ENCODE measurements around the gene STPG4. TPM values are rescaled to one million over a fixed set of nuclear protein-coding genes. Genes with fewer than 3 reads are reported as not detected.
"Not testable (repeated sequence)": the region's sequence is repeated elsewhere in the genome, so short reads cannot be mapped to it uniquely, and the experiment has no call there.

The STPG4 gene
- total RNA-seq, 1 experiment from 2014 or later, result 0.79 TPM

GRCh38 chr2:47189635-47190034 is 34.5 kb upstream of the STPG4 start:
- POLR2A ChIA-PET, result no interaction called here
- Mint-ChIP-seq H3K27me3 (ENCODE audit: insufficient read depth, unreplicated experiment) (no peaks in the 10 kb centered on the region), H3K4me3 (ENCODE audit: unreplicated experiment) (no peak overlapping the region), H3K27ac (ENCODE audit: unreplicated experiment) (no peak overlapping the region), H3K4me1 (ENCODE audit: low read depth, unreplicated experiment) (peaks cover 55% of the 10 kb centered on the region), H3K9me3 (ENCODE audit: unreplicated experiment) (no peaks in the 10 kb centered on the region), H3K36me3 (ENCODE audit: insufficient read depth, unreplicated experiment) (no peaks in the 10 kb centered on the region)
- H3K36me3 ChIP-seq (ENCODE audit: control insufficient read depth, insufficient read depth, low read length), result no peaks in the 10 kb centered on the region
- BruUV-seq (replicated peaks), result no TSS peak
- no peaks in the 10 kb centered on the region for H3K27me3 ChIP-seq (replicated peaks; ENCODE audit: control insufficient read depth, insufficient read depth, low read length)
- H3K4me1 ChIP-seq, result peaks cover 42% of the 10 kb centered on the region
- intact Hi-C loops (cut with micrococcal nuclease; ENCODE audit: unreplicated experiment), result no loop called here
- DNase-seq, result no peak
- H3K9me3 ChIP-seq, result no peaks in the 10 kb centered on the region
- H3K4me3 ChIP-seq (ENCODE audit: low read depth, low read length), result no peak overlapping the region
- TF ChIP-seq, protein P1, sequence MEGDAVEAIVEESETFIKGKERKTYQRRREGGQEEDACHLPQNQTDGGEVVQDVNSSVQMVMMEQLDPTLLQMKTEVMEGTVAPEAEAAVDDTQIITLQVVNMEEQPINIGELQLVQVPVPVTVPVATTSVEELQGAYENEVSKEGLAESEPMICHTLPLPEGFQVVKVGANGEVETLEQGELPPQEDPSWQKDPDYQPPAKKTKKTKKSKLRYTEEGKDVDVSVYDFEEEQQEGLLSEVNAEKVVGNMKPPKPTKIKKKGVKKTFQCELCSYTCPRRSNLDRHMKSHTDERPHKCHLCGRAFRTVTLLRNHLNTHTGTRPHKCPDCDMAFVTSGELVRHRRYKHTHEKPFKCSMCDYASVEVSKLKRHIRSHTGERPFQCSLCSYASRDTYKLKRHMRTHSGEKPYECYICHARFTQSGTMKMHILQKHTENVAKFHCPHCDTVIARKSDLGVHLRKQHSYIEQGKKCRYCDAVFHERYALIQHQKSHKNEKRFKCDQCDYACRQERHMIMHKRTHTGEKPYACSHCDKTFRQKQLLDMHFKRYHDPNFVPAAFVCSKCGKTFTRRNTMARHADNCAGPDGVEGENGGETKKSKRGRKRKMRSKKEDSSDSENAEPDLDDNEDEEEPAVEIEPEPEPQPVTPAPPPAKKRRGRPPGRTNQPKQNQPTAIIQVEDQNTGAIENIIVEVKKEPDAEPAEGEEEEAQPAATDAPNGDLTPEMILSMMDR (IDR thresholded peaks at IDR 0.05; ENCODE audit: insufficient read depth in 1 of 2, low read depth in 1 of 2, low read length in 1 of 2, severe bottlenecking in 1 of 2, unreplicated experiment in 1 of 2), result no peak
- CTCF ChIA-PET, result no interaction called here

GRCh38 chr2:47187069-47187468 is 32.0 kb upstream of the STPG4 start:
- Mint-ChIP-seq H3K4me3 (ENCODE audit: unreplicated experiment) (no peak overlapping the region), H3K4me1 (ENCODE audit: low read depth, unreplicated experiment) (peaks cover 29% of the 10 kb centered on the region), H3K27me3 (ENCODE audit: insufficient read depth, unreplicated experiment) (no peaks in the 10 kb centered on the region), H3K36me3 (ENCODE audit: insufficient read depth, unreplicated experiment) (no peaks in the 10 kb centered on the region), H3K9me3 (ENCODE audit: unreplicated experiment) (no peaks in the 10 kb centered on the region), H3K27ac (ENCODE audit: unreplicated experiment) (peak overlapping the region; percentile 42)
- DNase-seq, result no peak
- Histone ChIP-seq H3K9me3 (no peaks in the 10 kb centered on the region), H3K4me1 (peaks cover 24% of the 10 kb centered on the region), H3K36me3 (ENCODE audit: control insufficient read depth, insufficient read depth, low read length) (no peaks in the 10 kb centered on the region), H3K27me3 (replicated peaks; ENCODE audit: control insufficient read depth, insufficient read depth, low read length) (no peaks in the 10 kb centered on the region), H3K4me3 (ENCODE audit: low read depth, low read length) (no peak overlapping the region)
- CTCF ChIA-PET, result no interaction called here
- intact Hi-C loops (cut with micrococcal nuclease; ENCODE audit: unreplicated experiment), result no loop called here
- POLR2A ChIA-PET, result no interaction called here
- BruUV-seq (replicated peaks), result no TSS peak
- TF ChIP-seq, protein P1 (IDR thresholded peaks at IDR 0.05; ENCODE audit: insufficient read depth in 1 of 2, low read depth in 1 of 2, low read length in 1 of 2, severe bottlenecking in 1 of 2, unreplicated experiment in 1 of 2), result no peak

- CTCF ChIA-PET, result no interaction called here
These were observed 31.2 kb upstream of the STPG4 start for GRCh38 chr2:47186351-47186750.

DNA sequence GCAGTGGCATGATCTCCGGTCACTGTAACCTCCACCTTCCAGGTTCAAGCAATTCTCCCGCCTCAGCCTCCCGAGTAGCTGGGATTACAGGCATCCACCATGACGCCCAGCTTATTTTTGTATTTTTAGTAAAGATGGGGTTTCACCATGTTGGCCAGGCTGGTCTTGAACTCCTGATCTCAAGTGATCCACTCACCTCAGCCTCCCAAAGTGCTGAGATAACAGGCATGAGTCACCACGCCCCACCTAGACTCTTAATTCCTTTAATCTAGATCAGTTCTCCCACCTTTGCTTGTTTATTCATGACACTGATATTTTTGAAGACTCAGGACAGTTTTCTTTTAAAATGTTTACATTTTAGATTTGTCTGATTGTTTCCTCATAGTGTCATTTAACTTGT is 30.0 kb upstream of the STPG4 start:
- H3K27me3 Mint-ChIP-seq (ENCODE audit: insufficient read depth, unreplicated experiment); H3K9me3 ChIP-seq; H3K27me3 ChIP-seq (replicated peaks; ENCODE audit: control insufficient read depth, insufficient read depth, low read length); H3K27ac Mint-ChIP-seq (ENCODE audit: unreplicated experiment); H3K4me3 ChIP-seq (ENCODE audit: low read depth, low read length); DNase-seq; CTCF ChIA-PET; BruUV-seq (replicated peaks); H3K36me3 ChIP-seq (ENCODE audit: control insufficient read depth, insufficient read depth, low read length); H3K9me3 Mint-ChIP-seq (ENCODE audit: unreplicated experiment); intact Hi-C loops (cut with micrococcal nuclease; ENCODE audit: unreplicated experiment); POLR2A ChIA-PET; H3K4me3 Mint-ChIP-seq (ENCODE audit: unreplicated experiment); H3K36me3 Mint-ChIP-seq (ENCODE audit: insufficient read depth, unreplicated experiment); H3K4me1 ChIP-seq: not testable (repeated sequence)
- H3K4me1 Mint-ChIP-seq (ENCODE audit: low read depth, unreplicated experiment), result peaks cover 15% of the 10 kb centered on the region

More at GRCh38 chr2:47186351-47186750, 31.2 kb upstream of the STPG4 start:
- Histone ChIP-seq H3K4me1 (peaks cover 19% of the 10 kb centered on the region), H3K27me3 (replicated peaks; ENCODE audit: control insufficient read depth, insufficient read depth, low read length) (no peaks in the 10 kb centered on the region), H3K36me3 (ENCODE audit: control insufficient read depth, insufficient read depth, low read length) (no peaks in the 10 kb centered on the region), H3K4me3 (ENCODE audit: low read depth, low read length) (no peak overlapping the region), H3K9me3 (no peaks in the 10 kb centered on the region)
- H3K4me1 Mint-ChIP-seq (ENCODE audit: low read depth, unreplicated experiment), result peaks cover 22% of the 10 kb centered on the region
- TF ChIP-seq, protein P1 (IDR thresholded peaks at IDR 0.05; ENCODE audit: insufficient read depth in 1 of 2, low read depth in 1 of 2, low read length in 1 of 2, severe bottlenecking in 1 of 2, unreplicated experiment in 1 of 2), result no peak
- BruUV-seq (replicated peaks), result no TSS peak
- H3K4me3 Mint-ChIP-seq (ENCODE audit: unreplicated experiment), result no peak overlapping the region
- DNase-seq, result no peak
- H3K9me3 Mint-ChIP-seq (ENCODE audit: unreplicated experiment), result no peaks in the 10 kb centered on the region
- H3K27me3 Mint-ChIP-seq (ENCODE audit: insufficient read depth, unreplicated experiment), result no peaks in the 10 kb centered on the region
- no peaks in the 10 kb centered on the region for H3K36me3 Mint-ChIP-seq (ENCODE audit: insufficient read depth, unreplicated experiment)
- intact Hi-C loops (cut with micrococcal nuclease; ENCODE audit: unreplicated experiment), result no loop called here
- H3K27ac Mint-ChIP-seq (ENCODE audit: unreplicated experiment), result no peak overlapping the region
- POLR2A ChIA-PET, result no interaction called here
